Keratinocyte (primary cell): ENCODE data around the gene SMYD1. TPM values are rescaled to one million over a fixed set of nuclear protein-coding genes. Genes with fewer than 3 reads are reported as not detected.

Experiments
- DNase-seq: peaks from one replicate; pipeline ENCODE4 v3.0.0-alpha.2; 2011; ENCODE audit warnings: low read depth, missing footprints, low spot score
- FAIRE-seq: peaks from 2 replicates; lab custom pipeline; 2011; peaks lifted over from hg19 to GRCh38; lab: Jason Lieb, UNC
- H2AFZ ChIP-seq: 2 replicates; pipeline ENCODE4 v1.6.0; 2012; ENCODE audit warnings: low read length, control low read depth, inconsistent platforms; ENCODE audit not compliant: control insufficient read depth
- H3K27ac ChIP-seq: 2 replicates; pipeline ENCODE4 v1.5.1; 2011; ENCODE audit warnings: low read length; ENCODE audit not compliant: control insufficient read depth, insufficient read depth
- H3K27me3 ChIP-seq: 3 replicates; pipeline ENCODE4 v1.6.0; 2011; ENCODE audit warnings: low read length; ENCODE audit not compliant: control insufficient read depth, insufficient read depth; ENCODE audit errors: extremely low read depth
- H3K36me3 ChIP-seq, 2 experiments: 2 replicates in 1 of 2; 3 replicates in 1 of 2; pipeline ENCODE4 v1.5.1; 2011; ENCODE audit warnings: low read length in 2 of 2, mild to moderate bottlenecking in 1 of 2; ENCODE audit not compliant: control insufficient read depth in 2 of 2, insufficient read depth in 2 of 2; ENCODE audit errors: extremely low read depth in 1 of 2
- H3K4me1 ChIP-seq: 3 replicates; pipeline ENCODE4 v1.5.1; 2011; ENCODE audit warnings: low read length; ENCODE audit not compliant: control insufficient read depth, insufficient read depth; ENCODE audit errors: extremely low read depth
- H3K4me2 ChIP-seq: 3 replicates; pipeline ENCODE4 v1.6.0; 2011; ENCODE audit warnings: low read depth, low read length; ENCODE audit not compliant: control insufficient read depth, insufficient read depth; ENCODE audit errors: extremely low read depth
- H3K4me3 ChIP-seq, 3 experiments: fragments of 200-600 bp in 1 of 3; sonication (generic) in 1 of 3; 2 replicates in 2 of 3; 3 replicates in 1 of 3; pipeline ENCODE4 v1.5.1; 2011 to 2016; ENCODE audit warnings: low read length in 3 of 3, mild to moderate bottlenecking in 3 of 3, control low read depth in 2 of 3, inconsistent platforms in 1 of 3, low read depth in 1 of 3, mixed read lengths in 1 of 3, mixed run types in 1 of 3, moderate library complexity in 1 of 3; ENCODE audit not compliant: control insufficient read depth in 2 of 3, insufficient read depth in 2 of 3; ENCODE audit errors: extremely low read depth in 1 of 3
- H3K79me2 ChIP-seq: 2 replicates; pipeline ENCODE4 v1.6.0; 2012; ENCODE audit warnings: low read length; ENCODE audit not compliant: control insufficient read depth, insufficient read depth
- H3K9ac ChIP-seq: 3 replicates; pipeline ENCODE4 v1.6.0; 2011; ENCODE audit warnings: low read length; ENCODE audit not compliant: control insufficient read depth, insufficient read depth; ENCODE audit errors: extremely low read depth
- H3K9me1 ChIP-seq: 3 replicates; pipeline ENCODE4 v1.6.0; 2011; ENCODE audit warnings: low read length; ENCODE audit not compliant: control insufficient read depth, insufficient read depth; ENCODE audit errors: extremely low read depth
- H3K9me3 ChIP-seq: 2 replicates; pipeline ENCODE4 v1.5.1; 2012; ENCODE audit warnings: low read depth, low read length; ENCODE audit not compliant: control insufficient read depth
- H4K20me1 ChIP-seq: 3 replicates; pipeline ENCODE4 v1.6.0; 2011; ENCODE audit warnings: low read length; ENCODE audit not compliant: control insufficient read depth, insufficient read depth; ENCODE audit errors: extremely low read depth
- EZH2 ChIP-seq: IDR thresholded peaks from one replicate; pipeline ENCODE4 v1.6.1; 2012; ENCODE audit warnings: inconsistent platforms, mild to moderate bottlenecking, low read length, moderate library complexity
- dilution Hi-C: fragments of 300-500 bp; cut with MboI; formaldehyde crosslinking; loops from one replicate; pipeline ENCODE4 v1.7.0; 2020; ENCODE audit warnings: low sequenced_read_pairs; ENCODE audit not compliant: extremely low pct_ligation_motif_present
- polyA plus RNA-seq, 5 experiments: library from polyadenylated mRNA; depleted of rRNA in 3 of 5; stranded (reverse) in 3 of 5; stranded (forward) in 1 of 5; unstranded in 1 of 5; fragments of >200 nt; gene quantifications; 1 replicate in 1 of 5; 2 replicates in 3 of 5; 3 replicates in 1 of 5; pipeline versions ENCODE4 v1.2.1 to v1.2.3, GENCODE V29; 2011 to 2012; ENCODE audit warnings: missing spikeins in 2 of 5, low read depth in 1 of 5, low replicate concordance in 1 of 5
- TF ChIP-seq, protein P1 (sequence below), 3 experiments: IDR thresholded peaks in 1 of 3; conservative IDR thresholded peaks in 1 of 3; optimal IDR thresholded peaks in 1 of 3; 2 replicates in 2 of 3; 3 replicates in 1 of 3; pipeline versions ENCODE3 to v1.5.1; 2011; ENCODE audit warnings: low read length in 3 of 3, mild to moderate bottlenecking in 3 of 3, moderate library complexity in 2 of 3, control low read depth in 1 of 3, inconsistent platforms in 1 of 3; ENCODE audit not compliant: insufficient read depth in 2 of 3; ENCODE audit errors: extremely low read depth in 1 of 3

Gene SMYD1
- polyA plus RNA-seq, 1 donor (not counting 4 experiments of a cell fraction or from before 2014, with no cell fraction given), result not detected

DNA sequence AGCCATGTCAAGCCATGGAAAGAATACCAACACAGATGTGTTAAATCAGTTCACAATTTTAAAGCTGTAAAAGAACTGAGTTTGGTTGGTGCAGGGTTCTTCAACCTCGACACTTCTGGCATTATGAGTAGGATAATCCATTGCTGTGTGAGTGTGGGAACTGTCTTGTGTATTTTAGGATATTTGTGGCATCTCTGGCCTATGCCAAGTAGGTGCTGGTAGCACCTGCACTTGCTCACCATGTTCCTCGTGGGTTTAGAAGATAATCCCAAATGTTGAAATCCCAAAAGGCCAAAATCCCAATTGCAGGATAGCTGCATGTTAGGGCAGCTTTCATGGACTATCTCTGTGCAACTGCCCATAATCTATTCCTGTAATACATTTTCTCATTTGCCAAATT is 15.8 kb upstream of the SMYD1 start:
- peaks cover 14% of the 10 kb centered on the region for H3K4me1 ChIP-seq
- dilution Hi-C loops, result no loop called here
- H3K36me3 ChIP-seq, result peaks cover 0 to 1% of the 10 kb centered on the region in 2 experiments
- no peak overlapping the region for H3K9ac ChIP-seq
- DNase-seq (no peak), FAIRE-seq (no peak)
- peaks cover 20% of the 10 kb centered on the region for H3K79me2 ChIP-seq
- H3K27ac ChIP-seq, result no peak overlapping the region
- H3K9me3 ChIP-seq, result no peaks in the 10 kb centered on the region
- H3K9me1 ChIP-seq, result no peaks in the 10 kb centered on the region
- no peak overlapping the region for H3K4me2 ChIP-seq
- no peak overlapping the region for H2AFZ ChIP-seq
- TF ChIP-seq, protein P1, sequence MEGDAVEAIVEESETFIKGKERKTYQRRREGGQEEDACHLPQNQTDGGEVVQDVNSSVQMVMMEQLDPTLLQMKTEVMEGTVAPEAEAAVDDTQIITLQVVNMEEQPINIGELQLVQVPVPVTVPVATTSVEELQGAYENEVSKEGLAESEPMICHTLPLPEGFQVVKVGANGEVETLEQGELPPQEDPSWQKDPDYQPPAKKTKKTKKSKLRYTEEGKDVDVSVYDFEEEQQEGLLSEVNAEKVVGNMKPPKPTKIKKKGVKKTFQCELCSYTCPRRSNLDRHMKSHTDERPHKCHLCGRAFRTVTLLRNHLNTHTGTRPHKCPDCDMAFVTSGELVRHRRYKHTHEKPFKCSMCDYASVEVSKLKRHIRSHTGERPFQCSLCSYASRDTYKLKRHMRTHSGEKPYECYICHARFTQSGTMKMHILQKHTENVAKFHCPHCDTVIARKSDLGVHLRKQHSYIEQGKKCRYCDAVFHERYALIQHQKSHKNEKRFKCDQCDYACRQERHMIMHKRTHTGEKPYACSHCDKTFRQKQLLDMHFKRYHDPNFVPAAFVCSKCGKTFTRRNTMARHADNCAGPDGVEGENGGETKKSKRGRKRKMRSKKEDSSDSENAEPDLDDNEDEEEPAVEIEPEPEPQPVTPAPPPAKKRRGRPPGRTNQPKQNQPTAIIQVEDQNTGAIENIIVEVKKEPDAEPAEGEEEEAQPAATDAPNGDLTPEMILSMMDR (optimal IDR thresholded peaks at IDR 0.05 in 1 of 3, IDR thresholded peaks at IDR 0.05 in 1 of 3, conservative IDR thresholded peaks at IDR 0.05 in 1 of 3; ENCODE audit: extremely low read depth in 1 of 3, insufficient read depth in 2 of 3, low read length in 3 of 3), result no peak
- TF ChIP-seq EZH2, result no peak
- no peaks in the 10 kb centered on the region for H3K27me3 ChIP-seq
- H4K20me1 ChIP-seq, result no peaks in the 10 kb centered on the region
- no peak overlapping the region for H3K4me3 ChIP-seq

DNA sequence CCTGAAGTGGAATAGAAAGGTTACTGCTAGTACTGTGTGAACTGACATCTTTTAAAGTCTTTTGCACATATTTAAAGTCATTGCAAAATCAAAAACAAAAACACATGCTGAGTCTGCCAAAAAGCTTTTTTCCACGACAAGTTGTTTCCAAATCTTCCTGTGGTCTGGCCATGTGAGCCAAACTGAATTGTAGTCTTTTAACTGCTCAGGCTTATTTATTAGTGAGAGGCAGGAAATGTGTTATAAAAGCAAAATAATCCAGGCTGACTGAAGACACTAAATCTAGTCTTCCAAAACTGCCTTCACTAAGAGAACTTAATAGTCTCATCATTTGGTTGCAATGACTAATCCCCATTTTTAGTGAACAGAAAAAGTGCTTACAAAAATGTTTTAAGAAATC is 14.3 kb upstream of the SMYD1 start:
- Histone ChIP-seq H3K9me1 (no peaks in the 10 kb centered on the region), H3K9me3 (no peaks in the 10 kb centered on the region), H3K79me2 (peaks cover 20% of the 10 kb centered on the region), H3K4me1 (peaks cover 14% of the 10 kb centered on the region), H3K36me3 (peaks cover 0 to 1% of the 10 kb centered on the region in 2 experiments), H3K9ac (no peak overlapping the region), H3K27ac (no peak overlapping the region), H3K4me3 (no peak overlapping the region), H4K20me1 (no peaks in the 10 kb centered on the region), H2AFZ (no peak overlapping the region), H3K27me3 (no peaks in the 10 kb centered on the region), H3K4me2 (peak overlapping the region; percentile 26)
- FAIRE-seq (no peak), DNase-seq (no peak)
- no peak for TF ChIP-seq EZH2
- TF ChIP-seq, protein P1 (optimal IDR thresholded peaks at IDR 0.05 in 1 of 3, IDR thresholded peaks at IDR 0.05 in 1 of 3, conservative IDR thresholded peaks at IDR 0.05 in 1 of 3; ENCODE audit: extremely low read depth in 1 of 3, insufficient read depth in 2 of 3, low read length in 3 of 3), result no peak
- dilution Hi-C loops, result no loop called here
